ENCODE results near the gene ADCK2.
"Not testable (repeated sequence)": the region's sequence is repeated elsewhere in the genome, so short reads cannot be mapped to it uniquely, and the experiment has no call there.

The ADCK2 gene

DNA sequence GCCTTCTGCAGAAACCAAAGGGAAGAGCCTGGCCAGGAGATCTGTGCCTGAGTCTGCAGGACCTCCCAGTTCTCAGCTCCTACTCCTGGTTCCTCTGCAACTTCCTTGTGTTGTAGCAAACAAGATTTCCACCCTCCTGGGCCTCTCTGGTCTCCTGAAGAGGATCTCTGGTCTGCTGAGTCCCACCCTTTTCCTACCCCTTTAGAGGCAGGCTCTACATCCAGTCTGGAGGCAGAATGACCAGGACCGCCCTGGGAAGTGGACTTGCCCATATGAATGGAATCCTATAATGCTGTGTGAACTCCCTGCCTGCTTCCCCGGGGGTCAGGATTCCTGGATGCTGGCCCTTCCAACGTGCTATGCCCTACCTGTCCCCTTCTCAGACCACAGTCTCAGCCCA is 35.3 kb upstream of the ADCK2 start:
- no peaks in the 10 kb centered on the region for H3K36me3 ChIP-seq (ENCODE audit: control insufficient read depth, insufficient read depth, low read length)
- no peak overlapping the region for H3K27ac ChIP-seq (ENCODE audit: insufficient read depth, low read length, poor library complexity, severe bottlenecking)
- H3K27me3 ChIP-seq (replicated peaks; ENCODE audit: control insufficient read depth, insufficient read depth, low read length, poor library complexity, severe bottlenecking), result peaks cover 25% of the 10 kb centered on the region
- no peak overlapping the region for H3K4me3 ChIP-seq (ENCODE audit: insufficient read depth, low read depth, low read length, poor library complexity, severe bottlenecking)
- H3K9me3 ChIP-seq (ENCODE audit: control insufficient read depth, low read length), result no peaks in the 10 kb centered on the region
- peaks cover 10% of the 10 kb centered on the region for H3K4me1 ChIP-seq (ENCODE audit: control insufficient read depth, insufficient read depth, low read length, poor library complexity, severe bottlenecking)
- DNase-seq, result no peak

DNA sequence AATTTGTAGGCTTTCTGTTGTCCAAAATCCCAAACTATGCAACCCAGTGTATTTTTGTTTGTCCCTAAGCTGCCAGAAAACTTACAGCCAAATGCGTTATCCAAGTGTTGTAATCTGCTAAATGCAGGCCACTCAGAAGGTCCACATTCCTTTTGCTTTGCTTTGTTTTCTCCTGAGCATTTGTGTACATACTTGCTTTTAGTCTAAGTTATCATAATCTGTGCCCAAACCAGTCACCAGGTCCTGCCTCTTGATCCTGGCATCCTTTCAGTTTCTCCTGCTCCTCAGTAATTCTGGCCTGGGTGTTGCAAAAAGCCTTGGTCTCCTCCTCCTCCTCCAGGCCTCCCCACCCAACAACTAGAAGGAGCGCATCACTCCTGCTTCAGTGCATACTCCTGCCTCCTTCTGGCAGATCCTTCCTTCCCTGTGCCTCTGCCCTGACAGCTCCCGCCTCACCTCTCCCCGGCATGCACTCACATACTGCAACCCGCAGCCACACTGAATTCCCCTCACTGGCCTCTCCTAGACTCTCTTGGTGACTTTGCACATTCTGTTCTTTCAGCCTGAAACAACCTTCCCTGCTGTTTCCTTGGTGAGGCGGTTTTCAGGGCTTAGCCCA is 34.5 kb upstream of the ADCK2 start:
- Histone ChIP-seq H3K4me1 (ENCODE audit: control insufficient read depth, insufficient read depth, low read length, poor library complexity, severe bottlenecking) (peaks cover 10% of the 10 kb centered on the region), H3K36me3 (ENCODE audit: control insufficient read depth, insufficient read depth, low read length) (no peaks in the 10 kb centered on the region), H3K9me3 (ENCODE audit: control insufficient read depth, low read length) (no peaks in the 10 kb centered on the region), H3K27me3 (replicated peaks; ENCODE audit: control insufficient read depth, insufficient read depth, low read length, poor library complexity, severe bottlenecking) (peaks cover 25% of the 10 kb centered on the region), H3K4me3 (ENCODE audit: insufficient read depth, low read depth, low read length, poor library complexity, severe bottlenecking) (no peak overlapping the region), H3K27ac (ENCODE audit: insufficient read depth, low read length, poor library complexity, severe bottlenecking) (no peak overlapping the region)
- DNase-seq, result no peak

DNA sequence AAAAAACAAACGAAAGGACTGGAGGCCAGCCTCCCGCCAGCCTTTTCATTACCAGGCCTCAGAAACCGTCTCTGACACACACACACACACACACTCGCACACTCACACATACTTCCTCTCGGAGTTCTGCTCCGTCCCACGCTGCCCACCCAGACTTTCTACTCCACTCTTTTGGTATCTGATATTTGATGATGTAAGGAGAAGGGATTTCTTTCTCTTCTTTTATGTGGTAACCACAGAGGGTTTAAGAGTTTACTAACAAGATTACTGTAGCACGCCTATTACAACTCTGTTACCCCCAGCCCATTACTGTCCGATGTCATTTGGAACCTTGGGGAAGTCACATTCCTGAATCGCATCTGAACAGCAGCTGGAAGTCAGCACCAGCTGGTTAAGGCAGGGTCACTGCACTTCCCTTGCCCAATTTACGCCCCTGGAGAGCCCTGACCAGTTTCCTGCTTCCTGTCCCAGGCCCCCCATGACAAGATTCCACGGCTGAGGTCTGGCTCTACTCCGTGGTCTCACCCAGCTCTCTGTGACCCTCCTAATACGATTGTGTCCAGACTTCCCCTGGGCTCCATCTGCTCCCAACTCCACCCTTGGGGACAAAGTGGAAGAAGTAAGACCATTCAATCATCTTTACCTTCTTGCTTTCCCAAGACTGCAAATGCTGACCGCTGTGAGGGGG is 33.2 kb upstream of the ADCK2 start:
- Histone ChIP-seq H3K27me3 (replicated peaks; ENCODE audit: control insufficient read depth, insufficient read depth, low read length, poor library complexity, severe bottlenecking) (peaks cover 25% of the 10 kb centered on the region), H3K4me3 (ENCODE audit: insufficient read depth, low read depth, low read length, poor library complexity, severe bottlenecking) (peak overlapping the region; percentile 25), H3K4me1 (ENCODE audit: control insufficient read depth, insufficient read depth, low read length, poor library complexity, severe bottlenecking) (peaks cover 10% of the 10 kb centered on the region), H3K27ac (ENCODE audit: insufficient read depth, low read length, poor library complexity, severe bottlenecking) (no peak overlapping the region), H3K36me3 (ENCODE audit: control insufficient read depth, insufficient read depth, low read length) (no peaks in the 10 kb centered on the region), H3K9me3 (ENCODE audit: control insufficient read depth, low read length) (no peaks in the 10 kb centered on the region)
- no peak for DNase-seq

DNA sequence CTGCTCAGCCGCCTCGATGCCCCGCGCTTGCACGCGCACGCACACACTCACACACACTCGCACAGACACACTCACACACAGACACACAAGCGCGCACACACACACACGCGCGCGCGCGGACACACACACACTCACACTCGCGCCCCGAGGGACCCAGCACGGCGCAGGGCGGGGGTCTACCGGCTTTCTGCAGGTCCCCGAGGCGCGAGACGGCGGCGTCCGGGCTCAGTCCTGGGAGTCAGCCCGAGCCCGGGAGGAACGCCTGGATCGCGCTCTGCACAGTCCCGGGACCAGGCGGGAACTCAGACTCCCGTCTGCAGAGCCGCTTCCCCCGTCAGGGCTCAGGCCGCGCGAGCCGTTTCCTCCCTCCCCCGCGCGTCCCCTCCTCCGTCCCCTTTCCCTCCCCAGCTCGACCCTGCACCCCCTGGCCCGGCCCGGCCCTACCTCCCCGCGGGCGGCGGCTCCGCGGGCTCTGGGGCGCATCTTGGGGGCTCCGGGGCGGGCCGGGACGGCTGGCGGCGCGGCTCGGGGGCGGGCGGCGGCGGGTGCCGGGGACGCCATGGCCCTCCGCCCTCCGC is 32.6 kb upstream of the ADCK2 start:
- Histone ChIP-seq H3K9me3 (ENCODE audit: control insufficient read depth, low read length) (no peaks in the 10 kb centered on the region), H3K36me3 (ENCODE audit: control insufficient read depth, insufficient read depth, low read length) (no peaks in the 10 kb centered on the region), H3K4me1 (ENCODE audit: control insufficient read depth, insufficient read depth, low read length, poor library complexity, severe bottlenecking) (peaks cover 10% of the 10 kb centered on the region), H3K27ac (ENCODE audit: insufficient read depth, low read length, poor library complexity, severe bottlenecking) (no peak overlapping the region), H3K4me3 (ENCODE audit: insufficient read depth, low read depth, low read length, poor library complexity, severe bottlenecking) (peak overlapping the region; percentile 25), H3K27me3 (replicated peaks; ENCODE audit: control insufficient read depth, insufficient read depth, low read length, poor library complexity, severe bottlenecking) (peaks cover 25% of the 10 kb centered on the region)
- DNase-seq, result no peak

DNA sequence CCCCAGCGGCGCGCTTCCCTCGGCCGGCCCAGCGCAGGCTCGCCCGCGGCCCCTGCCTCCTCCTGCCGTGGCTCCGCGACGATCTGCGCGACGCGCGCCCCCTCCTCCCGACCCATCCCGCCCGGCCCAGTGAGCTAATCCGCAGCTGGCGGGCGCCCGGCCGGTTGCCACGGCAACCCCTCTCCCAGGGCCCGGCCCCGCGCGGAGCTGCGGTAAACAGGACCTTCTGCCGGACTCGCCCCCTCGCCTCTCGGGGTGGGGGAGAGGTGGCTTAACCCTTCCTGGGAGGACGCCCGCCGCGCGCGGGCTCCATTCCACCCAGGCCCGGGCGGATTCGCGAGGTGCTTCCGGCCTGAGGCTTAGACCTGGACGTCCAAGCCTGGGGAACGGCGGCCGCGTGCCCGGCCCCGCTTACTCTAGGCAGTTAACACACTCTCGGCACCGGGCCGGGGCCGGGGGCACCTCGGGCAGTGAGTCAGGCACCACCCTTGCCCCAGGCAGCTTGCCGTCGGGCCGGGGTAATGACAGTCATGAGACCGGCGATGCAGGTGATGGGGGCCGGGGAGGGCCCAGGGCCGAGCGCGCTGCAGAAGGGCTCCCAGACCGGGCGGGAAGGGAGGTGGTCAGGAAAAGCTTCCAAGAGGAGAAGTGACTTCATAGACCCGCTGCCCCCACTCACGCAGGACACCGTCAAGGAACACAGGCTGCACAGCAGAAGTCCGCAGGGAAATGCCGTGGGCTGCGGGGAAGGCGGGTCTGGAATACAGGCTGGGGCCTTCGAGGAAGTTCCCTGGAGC is 31.8 kb upstream of the ADCK2 start, which contains the start of gene DENND2A:
DENND2A (minus strand) TSS at position 87 of the 797 bp plus-strand sequence. CDS start 38,416 bp downstream, outside the sequence.
- H3K4me1 ChIP-seq (ENCODE audit: control insufficient read depth, insufficient read depth, low read length, poor library complexity, severe bottlenecking), result peaks cover 10% of the 10 kb centered on the region
- peaks cover 25% of the 10 kb centered on the region for H3K27me3 ChIP-seq (replicated peaks; ENCODE audit: control insufficient read depth, insufficient read depth, low read length, poor library complexity, severe bottlenecking)
- no peak within 1 kb of the TSS for H3K27ac ChIP-seq (ENCODE audit: insufficient read depth, low read length, poor library complexity, severe bottlenecking)
- H3K4me3 ChIP-seq (ENCODE audit: insufficient read depth, low read depth, low read length, poor library complexity, severe bottlenecking), result peak within 1 kb of the TSS; percentile 25
- H3K9me3 ChIP-seq (ENCODE audit: control insufficient read depth, low read length), result no peaks in the 10 kb centered on the region
- H3K36me3 ChIP-seq (ENCODE audit: control insufficient read depth, insufficient read depth, low read length), result no peaks in the 10 kb centered on the region
- no peak for DNase-seq

DNA sequence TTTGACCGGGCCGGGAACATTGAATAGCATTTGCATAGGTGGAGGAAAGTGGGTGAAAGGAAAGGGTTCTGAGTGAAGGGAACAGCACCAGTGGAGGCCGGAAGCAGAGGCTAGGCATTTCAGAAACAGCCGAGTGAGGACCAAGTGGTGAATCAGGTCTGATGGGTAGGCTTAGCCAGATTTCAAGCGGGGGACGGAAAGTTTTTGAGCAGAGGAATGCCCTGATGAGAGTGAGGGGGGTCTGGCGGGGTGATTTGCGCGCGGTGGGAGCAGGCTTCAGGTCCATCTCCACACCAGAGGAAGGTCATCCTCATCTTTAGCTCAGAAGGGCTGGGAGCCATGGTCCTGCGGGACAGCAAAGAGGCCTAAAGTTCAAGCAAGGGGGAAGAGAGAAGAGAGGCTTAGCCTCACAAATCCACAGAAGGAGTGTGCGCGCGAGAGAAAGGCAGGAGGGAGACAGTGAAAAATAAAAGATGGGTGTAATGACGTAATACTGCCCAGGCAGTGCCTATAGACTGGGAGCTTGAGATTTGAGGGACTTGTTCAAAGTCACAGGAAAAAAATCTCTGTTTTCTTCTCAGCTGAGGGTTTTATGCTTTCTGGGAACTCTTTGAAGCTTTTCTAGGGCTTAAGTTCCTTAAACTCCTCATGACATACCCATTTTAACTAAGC is 31.1 kb upstream of the ADCK2 start:
- Histone ChIP-seq H3K27ac (ENCODE audit: insufficient read depth, low read length, poor library complexity, severe bottlenecking) (no peak overlapping the region), H3K27me3 (replicated peaks; ENCODE audit: control insufficient read depth, insufficient read depth, low read length, poor library complexity, severe bottlenecking) (peaks cover 25% of the 10 kb centered on the region), H3K4me1 (ENCODE audit: control insufficient read depth, insufficient read depth, low read length, poor library complexity, severe bottlenecking) (peaks cover 10% of the 10 kb centered on the region)

DNA sequence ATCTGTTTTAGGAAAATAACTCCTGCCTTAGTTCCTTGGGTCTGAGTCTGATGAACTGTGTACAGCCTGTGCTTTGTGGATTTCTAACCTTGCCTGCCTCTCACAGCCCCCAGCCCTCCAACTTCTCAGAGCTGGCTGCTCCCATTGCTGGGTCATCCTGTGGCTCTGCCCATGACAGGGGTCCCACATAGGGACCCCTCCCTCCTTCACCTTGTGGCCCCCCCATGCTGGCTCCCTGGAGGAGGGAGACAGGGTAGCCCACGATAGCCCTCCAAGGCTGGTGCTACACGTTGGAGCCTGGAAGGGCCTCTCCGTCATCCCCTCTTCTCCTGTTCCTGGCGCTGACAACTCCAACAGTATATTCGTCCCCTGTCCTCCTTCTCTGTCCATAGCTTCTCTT is 29.3 kb upstream of the ADCK2 start:
- DNase-seq, result no peak
- H3K9me3 ChIP-seq (ENCODE audit: control insufficient read depth, low read length), result no peaks in the 10 kb centered on the region
- peaks cover 19% of the 10 kb centered on the region for H3K27me3 ChIP-seq (replicated peaks; ENCODE audit: control insufficient read depth, insufficient read depth, low read length, poor library complexity, severe bottlenecking)
- H3K4me3 ChIP-seq (ENCODE audit: insufficient read depth, low read depth, low read length, poor library complexity, severe bottlenecking), result no peak overlapping the region
- H3K4me1 ChIP-seq (ENCODE audit: control insufficient read depth, insufficient read depth, low read length, poor library complexity, severe bottlenecking), result peaks cover 10% of the 10 kb centered on the region
- H3K36me3 ChIP-seq (ENCODE audit: control insufficient read depth, insufficient read depth, low read length), result no peaks in the 10 kb centered on the region
- H3K27ac ChIP-seq (ENCODE audit: insufficient read depth, low read length, poor library complexity, severe bottlenecking), result no peak overlapping the region

More for the DNA sequence above, 31.1 kb upstream of the ADCK2 start:
- H3K9me3 ChIP-seq (ENCODE audit: control insufficient read depth, low read length), result no peaks in the 10 kb centered on the region
- no peak for DNase-seq
- H3K4me3 ChIP-seq (ENCODE audit: insufficient read depth, low read depth, low read length, poor library complexity, severe bottlenecking), result no peak overlapping the region
- no peaks in the 10 kb centered on the region for H3K36me3 ChIP-seq (ENCODE audit: control insufficient read depth, insufficient read depth, low read length)

DNA sequence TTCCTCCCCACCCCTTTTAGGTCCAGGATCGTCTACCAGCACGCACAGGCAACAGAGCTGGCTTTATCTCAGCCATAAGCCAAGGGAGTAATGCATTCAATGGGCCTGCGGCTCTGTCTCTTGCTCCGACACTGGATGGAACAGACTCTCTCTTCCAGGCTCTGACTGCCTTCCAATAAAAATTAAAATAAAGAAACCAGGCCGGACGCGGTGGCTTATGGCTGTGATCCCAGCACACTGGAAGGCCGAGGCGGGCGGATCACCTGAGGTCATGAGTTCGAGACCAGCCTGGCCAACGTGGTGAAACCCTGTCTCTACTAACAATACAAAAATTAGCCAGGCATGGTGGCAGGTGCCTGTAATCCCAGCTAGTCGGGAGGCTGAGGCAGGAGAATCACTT is 28.0 kb upstream of the ADCK2 start:
- not testable (repeated sequence) for H3K9me3 ChIP-seq (ENCODE audit: control insufficient read depth, low read length); H3K4me1 ChIP-seq (ENCODE audit: control insufficient read depth, insufficient read depth, low read length, poor library complexity, severe bottlenecking); H3K36me3 ChIP-seq (ENCODE audit: control insufficient read depth, insufficient read depth, low read length); H3K27ac ChIP-seq (ENCODE audit: insufficient read depth, low read length, poor library complexity, severe bottlenecking); H3K4me3 ChIP-seq (ENCODE audit: insufficient read depth, low read depth, low read length, poor library complexity, severe bottlenecking); DNase-seq
- peaks cover 14% of the 10 kb centered on the region for H3K27me3 ChIP-seq (replicated peaks; ENCODE audit: control insufficient read depth, insufficient read depth, low read length, poor library complexity, severe bottlenecking)

DNA sequence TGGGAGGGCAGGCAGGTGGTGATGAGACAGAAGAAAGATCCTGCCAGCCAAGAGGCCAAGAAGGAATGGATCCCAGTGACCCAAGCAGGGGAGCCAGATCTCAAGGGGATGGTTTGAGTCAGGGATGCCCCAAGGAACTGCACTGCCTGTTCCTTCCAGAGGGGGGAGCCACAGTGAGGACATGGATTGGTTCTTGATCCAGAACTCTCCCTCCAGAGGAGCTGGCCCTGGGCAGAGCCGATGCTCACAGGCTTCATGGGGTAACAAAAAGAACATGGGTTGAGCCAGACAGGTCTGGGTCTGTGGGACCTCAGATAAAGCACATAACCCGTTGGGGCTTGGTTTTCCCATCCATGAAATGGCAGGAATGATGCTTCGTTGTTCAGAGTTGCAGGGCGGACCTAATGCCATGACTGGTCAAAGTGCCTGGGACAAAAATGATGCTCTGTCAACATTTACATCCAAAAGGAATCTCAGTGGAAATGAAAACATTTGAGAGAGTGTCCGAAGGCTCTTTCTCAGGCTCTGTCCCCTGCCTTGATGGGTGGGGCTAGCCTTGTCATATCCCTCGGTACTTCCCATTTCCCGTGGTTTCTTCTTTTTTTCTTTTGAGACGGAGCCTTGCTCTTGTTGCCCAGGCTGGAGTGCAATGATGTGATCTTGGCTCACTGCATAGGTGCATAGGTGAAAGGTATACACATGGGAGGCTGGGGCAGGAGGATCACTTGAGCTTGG is 27.4 kb upstream of the ADCK2 start:
- H3K27me3 ChIP-seq (replicated peaks; ENCODE audit: control insufficient read depth, insufficient read depth, low read length, poor library complexity, severe bottlenecking), result peaks cover 9% of the 10 kb centered on the region
- no peaks in the 10 kb centered on the region for H3K9me3 ChIP-seq (ENCODE audit: control insufficient read depth, low read length)
- H3K4me1 ChIP-seq (ENCODE audit: control insufficient read depth, insufficient read depth, low read length, poor library complexity, severe bottlenecking), result peaks cover 4% of the 10 kb centered on the region
- H3K4me3 ChIP-seq (ENCODE audit: insufficient read depth, low read depth, low read length, poor library complexity, severe bottlenecking), result no peak overlapping the region
- H3K27ac ChIP-seq (ENCODE audit: insufficient read depth, low read length, poor library complexity, severe bottlenecking), result no peak overlapping the region
- no peak for DNase-seq
- H3K36me3 ChIP-seq (ENCODE audit: control insufficient read depth, insufficient read depth, low read length), result no peaks in the 10 kb centered on the region
